Peyer's patch (tissue), 4 donors: ENCODE results near the gene DST. TPM values are rescaled to one million over a fixed set of nuclear protein-coding genes. Genes with fewer than 3 reads are reported as not detected.

Experiments
- DNase-seq, 3 donors: peaks; one replicate each; pipeline ENCODE4 v3.0.0-alpha.2; 2017 to 2019
- H3K27ac ChIP-seq, 4 donors: fragments of 200-600 bp; sonication (generic); one replicate each; pipeline ENCODE4 v1.5.1; 2016 to 2019
- H3K27me3 ChIP-seq, 2 donors: fragments of 200-600 bp; sonication (generic); one replicate each; pipeline ENCODE4 v1.5.1; 2019
- H3K36me3 ChIP-seq, 3 donors: fragments of 200-600 bp; sonication (generic); one replicate each; pipeline ENCODE4 v1.5.1; 2016 to 2019
- H3K4me1 ChIP-seq, 4 donors: fragments of 200-600 bp; sonication (generic); one replicate each; pipeline ENCODE4 v1.5.1; 2016 to 2019
- H3K4me3 ChIP-seq, 4 donors: fragments of 200-600 bp; sonication (generic); 1 replicate in 3 of 4; 2 replicates in 1 of 4; pipeline ENCODE4 v1.5.1; 2016 to 2019; ENCODE audit warnings: mild to moderate bottlenecking in 1 of 4
- H3K9me3 ChIP-seq, 4 donors: fragments of 200-600 bp; sonication (generic); one replicate each; pipeline ENCODE4 v1.5.1; 2016 to 2019; ENCODE audit warnings: mild to moderate bottlenecking in 1 of 4
- POLR2A ChIP-seq, 2 donors: fragments of 450-650 bp; IDR thresholded peaks; one replicate each; pipeline ENCODE4 v1.5.1; 2017; ENCODE audit warnings: antibody characterized with exemption in 2 of 2, mild to moderate bottlenecking in 2 of 2, moderate library complexity in 2 of 2
- total RNA-seq, 4 donors: library from RNA; depleted of rRNA; stranded (reverse); fragments of >200 nt; gene quantifications; one replicate each; pipeline ENCODE4 v1.1.0, GENCODE V29; 2016
- TF ChIP-seq, protein P1 (sequence below), 6 experiments: fragments of 450-650 bp in 4 of 6; fragments of 200-600 bp in 2 of 6; sonication (generic) in 1 of 6; IDR thresholded peaks; one replicate each; pipeline ENCODE4 v1.5.1; 2017 to 2019; ENCODE audit warnings: antibody characterized with exemption in 6 of 6, mild to moderate bottlenecking in 3 of 6, moderate library complexity in 1 of 6

Gene DST
- total RNA-seq, 4 donors from 2014 or later, result 243 to 320 (median 285) TPM

- Histone ChIP-seq H3K9me3 (no peaks in the 10 kb centered on the region), H3K4me1 (peaks cover 0 to 6% (median 0%) of the 10 kb centered on the region in 4 donors), H3K27me3 (no peaks in the 10 kb centered on the region), H3K4me3 (no peak overlapping the region), H3K36me3 (peaks cover 0 to 6% (median 0%) of the 10 kb centered on the region in 3 donors), H3K27ac (peak overlapping the region in 2 of 4 donors; percentile 18 to 57)
- no peak for DNase-seq
- TF ChIP-seq POLR2A (IDR thresholded peaks at IDR 0.05), result no peak
- TF ChIP-seq, protein P1, sequence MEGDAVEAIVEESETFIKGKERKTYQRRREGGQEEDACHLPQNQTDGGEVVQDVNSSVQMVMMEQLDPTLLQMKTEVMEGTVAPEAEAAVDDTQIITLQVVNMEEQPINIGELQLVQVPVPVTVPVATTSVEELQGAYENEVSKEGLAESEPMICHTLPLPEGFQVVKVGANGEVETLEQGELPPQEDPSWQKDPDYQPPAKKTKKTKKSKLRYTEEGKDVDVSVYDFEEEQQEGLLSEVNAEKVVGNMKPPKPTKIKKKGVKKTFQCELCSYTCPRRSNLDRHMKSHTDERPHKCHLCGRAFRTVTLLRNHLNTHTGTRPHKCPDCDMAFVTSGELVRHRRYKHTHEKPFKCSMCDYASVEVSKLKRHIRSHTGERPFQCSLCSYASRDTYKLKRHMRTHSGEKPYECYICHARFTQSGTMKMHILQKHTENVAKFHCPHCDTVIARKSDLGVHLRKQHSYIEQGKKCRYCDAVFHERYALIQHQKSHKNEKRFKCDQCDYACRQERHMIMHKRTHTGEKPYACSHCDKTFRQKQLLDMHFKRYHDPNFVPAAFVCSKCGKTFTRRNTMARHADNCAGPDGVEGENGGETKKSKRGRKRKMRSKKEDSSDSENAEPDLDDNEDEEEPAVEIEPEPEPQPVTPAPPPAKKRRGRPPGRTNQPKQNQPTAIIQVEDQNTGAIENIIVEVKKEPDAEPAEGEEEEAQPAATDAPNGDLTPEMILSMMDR (IDR thresholded peaks at IDR 0.05), result no peak
Measured at GRCh38 chr6:56522495-56523270, 120.0 kb downstream of the DST start.

- H3K4me1 ChIP-seq, result peaks cover 0 to 6% (median 0%) of the 10 kb centered on the region in 4 donors
- no peak for DNase-seq
- TF ChIP-seq, protein P1 (IDR thresholded peaks at IDR 0.05), result no peak
- no peak for TF ChIP-seq POLR2A (IDR thresholded peaks at IDR 0.05)
Measured at GRCh38 chr6:56521976-56522375, 120.7 kb downstream of the DST start.

GRCh38 chr6:56521454-56521853, 121.2 kb downstream of the DST start:
- Histone ChIP-seq H3K27ac (peak overlapping the region in 2 of 4 donors; percentile 18 to 57), H3K4me1 (peaks cover 0 to 9% (median 2%) of the 10 kb centered on the region in 4 donors), H3K36me3 (peaks cover 0 to 14% (median 0%) of the 10 kb centered on the region in 3 donors), H3K27me3 (no peaks in the 10 kb centered on the region), H3K4me3 (no peak overlapping the region), H3K9me3 (no peaks in the 10 kb centered on the region)
- TF ChIP-seq POLR2A (IDR thresholded peaks at IDR 0.05), result no peak
- TF ChIP-seq, protein P1 (IDR thresholded peaks at IDR 0.05), result no peak
- DNase-seq, result no peak

More at GRCh38 chr6:56521976-56522375, 120.7 kb downstream of the DST start:
- no peaks in the 10 kb centered on the region for H3K27me3 ChIP-seq
- no peaks in the 10 kb centered on the region for H3K9me3 ChIP-seq
- peaks cover 0 to 10% (median 0%) of the 10 kb centered on the region in 3 donors for H3K36me3 ChIP-seq
- peak overlapping the region in 2 of 4 donors; percentile 18 to 57 for H3K27ac ChIP-seq
- no peak overlapping the region for H3K4me3 ChIP-seq

GRCh38 chr6:56520218-56520617, 122.5 kb downstream of the DST start:
- no peaks in the 10 kb centered on the region for H3K27me3 ChIP-seq
- no peak overlapping the region for H3K4me3 ChIP-seq
- DNase-seq, result no peak
- peaks cover 0 to 8% (median 0%) of the 10 kb centered on the region in 3 donors for H3K36me3 ChIP-seq
- H3K9me3 ChIP-seq, result no peaks in the 10 kb centered on the region
- peaks cover 0 to 19% (median 2%) of the 10 kb centered on the region in 4 donors for H3K4me1 ChIP-seq
- TF ChIP-seq, protein P1 (IDR thresholded peaks at IDR 0.05), result no peak
- TF ChIP-seq POLR2A (IDR thresholded peaks at IDR 0.05), result no peak
- no peak overlapping the region for H3K27ac ChIP-seq

GRCh38 chr6:56518995-56519767, 123.5 kb downstream of the DST start:
- DNase-seq, result no peak
- Histone ChIP-seq H3K4me1 (peaks cover 0 to 23% (median 2%) of the 10 kb centered on the region in 4 donors), H3K36me3 (peaks cover 0 to 8% (median 0%) of the 10 kb centered on the region in 3 donors), H3K9me3 (no peaks in the 10 kb centered on the region), H3K27me3 (no peaks in the 10 kb centered on the region), H3K4me3 (no peak overlapping the region), H3K27ac (peak overlapping the region in 1 of 4 donors; percentile 7)
- TF ChIP-seq, protein P1 (IDR thresholded peaks at IDR 0.05), result no peak
- TF ChIP-seq POLR2A (IDR thresholded peaks at IDR 0.05), result no peak
